H7 (cell line): ENCODE data around the gene USP12. TPM values are rescaled to one million over a fixed set of nuclear protein-coding genes. Genes with fewer than 3 reads are reported as not detected.
"Not testable (repeated sequence)": the region's sequence is repeated elsewhere in the genome, so short reads cannot be mapped to it uniquely, and the experiment has no call there.

Experiments used
- DNase-seq: peaks from one replicate; pipeline ENCODE4 v3.0.0; 2012
- H3K27me3 ChIP-seq: 2 replicates; pipeline ENCODE4 v1.6.0; 2011; ENCODE audit warnings: mild to moderate bottlenecking, low read length; ENCODE audit not compliant: control insufficient read depth, insufficient read depth
- H3K36me3 ChIP-seq: replicated peaks from 2 replicates; pipeline ENCODE4 v1.5.1; 2011; ENCODE audit warnings: low read length; ENCODE audit not compliant: control insufficient read depth, insufficient read depth
- H3K4me3 ChIP-seq: 2 replicates; pipeline ENCODE4 v1.5.1; 2011; ENCODE audit warnings: low read depth, mild to moderate bottlenecking, control low read depth, low read length, moderate library complexity; ENCODE audit not compliant: insufficient read depth
- total RNA-seq: library from RNA; depleted of rRNA; stranded (reverse); fragments of >200 nt; shearing (Covaris generic); gene quantifications from 2 replicates; pipeline ENCODE4 v1.2.3, GENCODE V29; 2014; rRNA removed

Gene USP12
- 10.5 and 12.7 TPM in 2 replicates for total RNA-seq

DNA sequence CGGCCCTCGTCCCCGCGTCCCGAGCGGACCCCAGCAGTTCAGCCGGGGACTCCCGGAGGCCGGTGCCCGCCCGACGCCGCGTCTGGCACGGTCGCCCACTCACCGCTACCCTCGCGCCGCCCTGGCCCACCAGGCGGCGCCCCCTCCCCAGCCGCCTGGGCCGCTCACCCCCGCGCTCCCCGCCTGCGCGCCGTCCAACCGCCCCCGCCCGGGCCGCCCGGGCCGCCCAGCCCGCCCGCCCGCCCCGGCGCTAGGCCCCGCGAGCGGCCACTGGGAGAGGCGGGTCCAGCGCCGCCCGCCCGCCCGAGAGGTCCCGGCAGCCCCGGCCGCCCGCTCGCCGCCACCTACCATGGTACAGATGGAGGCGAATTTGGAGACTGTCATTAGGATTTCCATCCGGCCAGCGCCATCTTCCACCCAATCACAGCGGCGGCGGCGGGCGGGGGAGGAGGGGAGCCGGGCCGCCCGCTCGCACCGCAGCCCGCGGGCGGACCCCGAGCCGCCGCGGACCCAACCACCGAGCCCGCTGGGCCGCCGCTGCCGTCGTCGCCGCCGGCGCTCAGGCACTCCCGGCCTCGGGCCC lies at the start of gene USP12:
TSS of gene USP12 (minus strand) at position 568 of the 583 bp plus-strand sequence. CDS start at position 396, 172 bp downstream.
- no peak for DNase-seq
- H3K4me3 ChIP-seq = peak within 1 kb of the TSS; percentile 59
- no peaks in the 10 kb centered on the region for H3K36me3 ChIP-seq
- H3K27me3 ChIP-seq = no peaks in the 10 kb centered on the region

DNA sequence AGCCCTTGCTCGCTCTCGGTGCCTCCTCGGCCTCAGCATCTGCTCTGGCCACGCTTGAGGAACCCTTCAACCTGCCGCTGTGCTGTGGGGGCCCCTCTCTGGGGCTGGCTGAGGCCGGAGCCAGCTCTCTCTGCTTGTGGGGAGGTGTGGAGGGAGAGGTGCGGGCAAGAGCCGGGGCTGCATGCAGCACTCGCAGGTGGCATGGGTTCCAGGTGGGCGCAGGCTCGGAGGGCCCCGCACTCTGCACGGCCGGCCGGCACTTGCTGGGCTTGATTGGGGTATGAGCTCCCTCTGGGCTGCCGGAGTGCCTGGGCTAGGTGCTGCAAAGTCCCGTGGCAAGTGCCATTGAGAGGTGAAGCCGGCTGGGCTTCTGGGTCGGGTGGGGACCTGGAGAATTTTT lies 48.0 kb upstream of the USP12 start:
- Histone ChIP-seq H3K36me3 (no peaks in the 10 kb centered on the region), H3K4me3 (no peak overlapping the region), H3K27me3 (no peaks in the 10 kb centered on the region)
- no peak for DNase-seq

- not testable (repeated sequence) for DNase-seq, H3K36me3 ChIP-seq, H3K4me3 ChIP-seq, H3K27me3 ChIP-seq
Observed at GRCh38 chr13:27218861-27219260, 47.2 kb upstream of the USP12 start.

DNA sequence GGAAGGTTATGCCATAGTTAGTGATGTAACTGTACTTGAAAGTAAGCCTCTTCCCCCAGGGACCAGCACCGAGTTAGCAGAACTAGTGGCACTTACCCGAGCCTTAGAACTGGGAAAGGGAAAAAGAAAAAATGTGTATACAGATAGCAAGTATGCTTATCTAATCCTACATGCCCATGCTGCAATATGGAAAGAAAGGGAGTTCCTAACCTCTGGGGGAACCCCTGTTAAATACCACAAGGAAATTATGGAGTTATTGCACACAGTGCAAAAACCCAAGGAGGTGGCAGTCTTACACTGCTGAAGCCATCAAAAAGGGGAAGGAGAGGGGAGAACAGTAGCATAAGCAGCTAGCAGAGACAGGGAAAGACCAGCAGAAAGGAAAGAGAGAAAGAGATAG lies 46.2 kb upstream of the USP12 start:
- H3K4me3 ChIP-seq, H3K27me3 ChIP-seq, H3K36me3 ChIP-seq, DNase-seq: not testable (repeated sequence)

DNA sequence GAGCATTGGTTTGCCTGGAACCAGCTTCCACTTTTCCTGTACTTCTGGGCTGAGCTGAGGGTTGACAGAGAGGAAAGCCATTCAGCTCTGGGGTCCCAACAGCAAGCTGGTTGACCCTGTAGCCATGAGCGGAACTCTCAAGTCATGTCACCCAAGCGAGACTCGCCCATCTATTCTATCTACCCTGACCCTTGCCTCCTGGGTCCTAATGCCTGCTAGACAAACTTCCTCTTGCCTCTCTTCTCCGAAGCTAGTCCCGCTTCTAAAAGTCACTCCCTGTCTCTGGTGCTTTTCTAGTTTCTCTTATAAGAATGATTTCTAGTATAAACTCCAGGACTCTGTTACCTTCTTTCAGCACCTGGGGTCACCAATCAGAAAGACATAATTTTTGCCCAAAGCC lies 41.8 kb upstream of the USP12 start:
- DNase-seq, H3K36me3 ChIP-seq, H3K27me3 ChIP-seq, H3K4me3 ChIP-seq: not testable (repeated sequence)

DNA sequence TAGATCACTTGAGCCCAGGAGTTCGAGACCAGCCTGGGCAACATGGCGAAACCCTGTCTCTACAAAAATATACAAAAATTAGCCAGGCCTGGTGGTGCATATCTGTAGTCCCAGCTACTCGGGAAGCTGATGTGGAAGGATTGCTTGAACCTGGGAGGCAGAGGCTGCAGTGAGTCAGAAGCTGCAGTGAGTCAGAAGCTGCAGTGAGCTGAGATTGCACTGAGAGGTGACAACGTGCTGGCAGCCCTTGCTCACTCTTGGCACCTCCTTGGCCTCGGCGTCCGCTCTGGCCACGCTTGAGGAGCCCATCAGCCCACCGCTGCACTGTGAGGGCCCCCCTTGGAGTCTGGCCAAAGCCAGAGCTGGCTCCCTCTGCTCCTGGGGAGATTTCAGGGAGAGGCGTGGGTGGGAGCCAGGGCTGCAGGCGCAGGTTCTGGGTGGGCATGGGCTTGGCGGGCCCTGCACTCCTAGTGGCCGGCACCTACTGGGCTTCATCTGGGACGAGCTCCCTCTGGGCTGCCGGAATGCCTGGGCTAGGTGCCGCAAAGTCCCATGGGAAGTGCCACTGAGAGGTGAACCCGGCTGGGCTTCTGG lies 40.3 kb upstream of the USP12 start:
- Histone ChIP-seq H3K36me3 (no peaks in the 10 kb centered on the region), H3K4me3 (no peak overlapping the region), H3K27me3 (no peaks in the 10 kb centered on the region)
- no peak for DNase-seq

DNA sequence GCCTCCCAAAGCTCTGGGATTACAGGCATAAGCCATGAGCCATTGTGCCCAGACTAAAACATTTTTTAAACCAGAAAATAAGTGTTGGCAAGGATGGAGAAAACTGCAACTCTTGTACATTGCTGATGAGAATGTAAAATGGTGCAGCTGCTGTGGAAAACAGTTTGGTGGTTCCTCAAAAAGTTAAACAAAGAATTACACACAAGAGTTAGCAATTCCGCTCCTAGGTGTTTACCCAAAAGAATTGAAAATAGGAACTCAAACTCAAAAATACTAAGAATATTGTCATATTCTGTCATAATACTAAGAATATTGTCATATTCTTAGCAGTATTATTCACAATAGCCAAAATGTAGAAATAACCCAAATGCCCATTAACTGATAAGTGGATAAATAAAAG lies 39.7 kb upstream of the USP12 start:
- no peaks in the 10 kb centered on the region for H3K36me3 ChIP-seq
- no peak for DNase-seq
- H3K4me3 ChIP-seq = no peak overlapping the region
- no peaks in the 10 kb centered on the region for H3K27me3 ChIP-seq

- Histone ChIP-seq H3K4me3 (no peak overlapping the region), H3K27me3 (no peaks in the 10 kb centered on the region), H3K36me3 (no peaks in the 10 kb centered on the region)
- no peak for DNase-seq
Observed at GRCh38 chr13:27208514-27208913, 36.9 kb upstream of the USP12 start.

GRCh38 chr13:27203854-27204253 lies 32.2 kb upstream of the USP12 start:
- DNase-seq = no peak
- no peaks in the 10 kb centered on the region for H3K27me3 ChIP-seq
- H3K4me3 ChIP-seq = no peak overlapping the region
- no peaks in the 10 kb centered on the region for H3K36me3 ChIP-seq

- Histone ChIP-seq H3K27me3 (no peaks in the 10 kb centered on the region), H3K4me3 (no peak overlapping the region), H3K36me3 (no peaks in the 10 kb centered on the region)
- no peak for DNase-seq
Observed at GRCh38 chr13:27203186-27203585, 31.6 kb upstream of the USP12 start.

DNA sequence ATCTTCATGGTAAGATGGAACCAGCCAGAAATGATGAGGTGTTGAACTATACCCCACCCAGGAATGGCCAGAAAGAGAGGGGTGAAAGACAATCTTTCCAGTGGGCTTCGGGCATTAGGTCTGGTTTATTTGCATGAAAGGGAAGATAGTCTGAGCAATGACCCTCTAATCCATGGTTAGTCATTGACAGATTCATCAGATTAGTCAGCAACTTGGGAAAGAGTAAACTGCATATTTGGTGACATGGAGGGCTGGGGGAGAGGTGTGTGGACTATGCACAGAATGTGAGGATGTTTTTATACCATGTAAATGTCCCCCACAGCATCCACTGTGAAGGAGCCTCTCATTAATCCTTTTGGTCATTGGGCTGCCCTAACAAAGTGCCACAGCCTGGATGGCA lies 30.1 kb upstream of the USP12 start:
- Histone ChIP-seq H3K27me3 (no peaks in the 10 kb centered on the region), H3K36me3 (no peaks in the 10 kb centered on the region), H3K4me3 (no peak overlapping the region)
- DNase-seq = no peak

GRCh38 chr13:27200413-27201070 lies 28.9 kb upstream of the USP12 start:
- no peaks in the 10 kb centered on the region for H3K36me3 ChIP-seq
- no peak for DNase-seq
- H3K27me3 ChIP-seq = no peaks in the 10 kb centered on the region
- no peak overlapping the region for H3K4me3 ChIP-seq

DNA sequence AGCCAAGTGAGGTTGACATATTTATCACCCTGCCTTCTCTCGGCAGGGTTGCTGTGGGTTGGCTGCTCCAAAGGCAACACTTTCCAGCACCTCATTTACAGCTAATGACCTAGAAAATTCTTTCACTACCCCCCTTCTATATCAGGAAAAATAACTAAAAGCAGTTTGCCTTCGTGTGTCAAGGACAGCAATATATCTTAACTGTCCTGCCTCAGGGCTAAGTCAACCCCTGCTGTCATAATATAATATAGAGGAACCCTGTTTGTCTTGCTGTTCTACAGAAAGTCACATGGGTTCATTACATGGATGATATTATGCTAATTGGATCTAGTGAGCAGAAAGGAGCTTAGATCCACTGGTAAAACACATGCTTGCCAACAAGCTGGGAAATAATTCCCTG lies 28.1 kb upstream of the USP12 start:
- no peak for DNase-seq
- Histone ChIP-seq H3K36me3 (no peaks in the 10 kb centered on the region), H3K27me3 (no peaks in the 10 kb centered on the region), H3K4me3 (no peak overlapping the region)

DNA sequence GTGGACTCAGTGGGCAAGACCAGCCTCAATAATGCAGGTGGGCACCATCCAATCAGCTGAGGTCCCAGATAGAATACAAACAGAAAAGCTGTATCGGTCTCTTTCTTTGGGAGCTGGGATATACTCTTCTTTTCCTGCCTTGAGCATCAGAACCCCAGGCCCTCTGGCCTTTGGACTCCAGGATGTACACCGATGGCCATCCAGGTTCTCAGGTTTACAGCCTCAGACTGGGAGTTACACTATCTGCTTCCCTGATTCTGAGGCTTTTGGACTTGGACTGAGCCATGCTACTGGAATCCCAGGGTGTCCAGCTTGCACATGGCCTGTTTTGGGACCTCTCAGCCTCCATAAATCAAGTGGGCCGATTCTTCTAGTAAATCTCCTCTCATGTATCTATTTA lies 27.6 kb upstream of the USP12 start:
- DNase-seq = no peak
- H3K36me3 ChIP-seq = no peaks in the 10 kb centered on the region
- no peak overlapping the region for H3K4me3 ChIP-seq
- no peaks in the 10 kb centered on the region for H3K27me3 ChIP-seq

DNA sequence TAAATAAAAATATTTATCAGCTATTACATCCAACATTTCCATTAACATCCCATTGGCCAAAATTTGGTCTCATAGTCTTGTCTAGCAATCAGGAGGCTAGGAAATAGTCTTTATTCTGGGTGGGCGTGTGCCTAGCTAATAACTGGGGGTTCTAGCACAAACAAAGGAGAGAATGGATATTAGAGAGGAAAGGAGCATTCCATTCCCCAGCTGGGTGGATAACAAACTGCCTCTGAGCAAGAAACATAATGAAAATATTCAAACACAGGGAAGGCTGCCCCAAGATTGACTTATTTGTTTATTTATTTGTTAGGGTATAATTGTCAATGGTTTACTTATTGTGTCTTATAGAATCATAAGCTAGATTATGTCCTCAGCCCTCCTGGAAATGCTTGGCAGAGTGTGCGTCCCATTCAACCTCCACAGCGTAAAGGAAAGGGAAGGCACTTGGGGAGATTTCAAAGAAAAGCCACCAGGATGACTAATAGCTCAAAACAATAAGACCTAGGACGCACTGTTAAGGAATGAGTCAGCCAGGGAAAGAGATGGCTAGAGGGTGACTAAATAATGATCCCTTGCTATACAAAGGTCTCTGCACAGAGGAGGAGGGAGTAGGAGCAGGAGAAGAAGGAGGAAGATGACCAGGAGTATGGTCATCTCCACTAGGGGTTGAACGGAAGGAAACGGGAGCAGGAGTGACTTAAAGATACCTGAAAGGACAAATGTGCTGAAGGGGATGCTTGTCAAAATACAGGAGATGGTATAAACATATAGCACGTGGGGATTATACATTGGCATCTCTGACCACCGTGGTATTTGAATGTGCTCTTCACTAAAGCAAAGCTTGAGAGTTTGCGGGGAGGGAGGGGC lies 23.5 kb upstream of the USP12 start:
- H3K4me3 ChIP-seq = no peak overlapping the region
- DNase-seq = no peak
- H3K36me3 ChIP-seq = no peaks in the 10 kb centered on the region
- H3K27me3 ChIP-seq = no peaks in the 10 kb centered on the region
